ENCODE results near the gene AARS1. TPM values are rescaled to one million over a fixed set of nuclear protein-coding genes. Genes with fewer than 3 reads are reported as not detected.

The AARS1 gene
- total and polyA plus RNA-seq, 2 of the 8 experiments (the other 6 are each of a cell fraction or from before 2014, with no cell fraction given): 130 to 235 TPM

GRCh38 chr16:70254180-70254964, 34.9 kb downstream of the AARS1 start:
- H3K9ac ChIP-seq (replicated peaks in 1 of 4; ENCODE audit: extremely low read depth in 1 of 4, low read depth in 3 of 4, low read length in 3 of 4): no peak overlapping the region
- ChIA-PET POLR2A (ENCODE audit: partially characterized antibody) (interaction anchor here (0.6 to 12.3 kb wide), 5 partner anchors 9 to 500 kb away, joined by 3 to 414 read pairs (median 3); partner anchors contain the start of gene AARS1), CTCF (ENCODE audit: partially characterized antibody) (interaction anchor here (0.7 to 8.3 kb wide), 12 partner anchors 9 to 307 kb away, joined by 3 to 67 read pairs (median 4); partner anchors contain the start of genes AARS1 and DDX19B)
- no peak overlapping the region for H2AFZ ChIP-seq (ENCODE audit: low read length)
- H2BK20ac ChIP-seq (ENCODE audit: low read length): no peak overlapping the region
- H2BK120ac ChIP-seq (replicated peaks; ENCODE audit: low read depth, low read length): no peak overlapping the region
- no peak overlapping the region for H4K91ac ChIP-seq (replicated peaks; ENCODE audit: insufficient read length, low read length)
- H3K79me2 ChIP-seq (ENCODE audit: control insufficient read depth in 1 of 2, insufficient read depth in 2 of 2, low read length in 2 of 2): peaks cover 0 to 14% of the 10 kb centered on the region in 2 experiments; a peak in 2 of 4 replicates
- H3K4ac ChIP-seq (replicated peaks; ENCODE audit: insufficient read length, low read depth, low read length): no peak overlapping the region
- TF ChIP-seq TEAD4 (IDR thresholded peaks at IDR 0.05; ENCODE audit: low read depth, low read length): no peak
- TF ChIP-seq RXRA (IDR thresholded peaks at IDR 0.05; ENCODE audit: insufficient read depth, low read depth, low read length): no peak
- FAIRE-seq (no peak), DNase-seq (ENCODE audit: low read depth in 1 of 2, low spot score in 2 of 2) (no peak)
- no peak overlapping the region for H2BK15ac ChIP-seq (ENCODE audit: low read length)
- H4K5ac ChIP-seq (ENCODE audit: insufficient read length, low read depth, low read length): no peak overlapping the region
- H3K4me2 ChIP-seq (ENCODE audit: insufficient read depth in 1 of 2, low read depth in 2 of 2, low read length in 2 of 2): no peak overlapping the region
- no peak overlapping the region for H3K18ac ChIP-seq (ENCODE audit: extremely low read depth, low read length)
- H2BK12ac ChIP-seq (ENCODE audit: low read depth, low read length): no peak overlapping the region
- no peak overlapping the region for H3K27ac ChIP-seq (ENCODE audit: low read depth, low read length)
- H3K79me1 ChIP-seq (ENCODE audit: low read depth, low read length): peaks cover 5% of the 10 kb centered on the region
- H3K14ac ChIP-seq (ENCODE audit: insufficient read length): no peak overlapping the region
- no peak overlapping the region for H4K8ac ChIP-seq (ENCODE audit: extremely low read depth, insufficient read depth, low read length)
- no peak overlapping the region for H2BK5ac ChIP-seq (ENCODE audit: low read depth, low read length)
- peaks cover 39 to 73% (median 67%) of the 10 kb centered on the region in 4 experiments for H3K36me3 ChIP-seq (ENCODE audit: control insufficient read depth in 2 of 4, insufficient read depth in 4 of 4, low read length in 3 of 4)
- no peaks in the 10 kb centered on the region; a peak in 2 of 7 replicates for H3K4me1 ChIP-seq (replicated peaks in 1 of 4; ENCODE audit: control insufficient read depth in 3 of 4, insufficient read depth in 4 of 4, low read length in 3 of 4)
- H4K20me1 ChIP-seq (replicated peaks in 1 of 2; ENCODE audit: control insufficient read depth in 1 of 2, insufficient read depth in 2 of 2, low read length in 2 of 2): peaks cover 7 to 21% of the 10 kb centered on the region in 2 experiments
- no peak overlapping the region for H3K23ac ChIP-seq (ENCODE audit: insufficient read length)
- peaks cover 3% of the 10 kb centered on the region; the same call in 1 of the 2 replicates for H3K23me2 ChIP-seq (ENCODE audit: low read depth, low read length)
- H3K27me3 ChIP-seq (replicated peaks in 1 of 4; ENCODE audit: control insufficient read depth in 3 of 4, extremely low read depth in 1 of 4, insufficient read depth in 3 of 4, low read length in 3 of 4): no peaks in the 10 kb centered on the region
- WGBS, 2 experiments (ENCODE audit: extremely low coverage in 1 of 2, insufficient coverage in 1 of 2, insufficient read length in 1 of 2, insufficient replicate concordance in 2 of 2, low coverage in 1 of 2, low lambda C conversion rate in 2 of 2, missing lambda C conversion rate in 1 of 2): 90% methylated on average over 9 of the region's 9 CpGs; no CpG with 5 or more reads in 1 of the 2 experiments
- no peak overlapping the region for H3K56ac ChIP-seq (replicated peaks; ENCODE audit: insufficient read length, low read depth, low read length)
- no peak overlapping the region for H3K4me3 ChIP-seq (ENCODE audit: extremely low read depth in 1 of 4, insufficient read depth in 2 of 4, low read depth in 3 of 4, low read length in 4 of 4)
- no peak overlapping the region for H2AK5ac ChIP-seq (ENCODE audit: low read depth, low read length)
- H3K9me3 ChIP-seq (ENCODE audit: insufficient read depth in 2 of 2, low read depth in 1 of 2, low read length in 1 of 2): no peaks in the 10 kb centered on the region

Data from H1 (cell line).